GM21737 (cell line): ENCODE results near the gene FBXL20.
A peak's percentile ranks its signal among the peaks of the same experiment; 100 is the strongest.

ENCODE experiments used
- ATAC-seq: cut with Tn5 transposase; IDR thresholded peaks from one replicate; pipeline ENCODE4 v1.9.1; 2021; ENCODE audit warnings: mild to moderate bottlenecking, moderate library complexity; ENCODE audit not compliant: unreplicated experiment

The FBXL20 gene

DNA sequence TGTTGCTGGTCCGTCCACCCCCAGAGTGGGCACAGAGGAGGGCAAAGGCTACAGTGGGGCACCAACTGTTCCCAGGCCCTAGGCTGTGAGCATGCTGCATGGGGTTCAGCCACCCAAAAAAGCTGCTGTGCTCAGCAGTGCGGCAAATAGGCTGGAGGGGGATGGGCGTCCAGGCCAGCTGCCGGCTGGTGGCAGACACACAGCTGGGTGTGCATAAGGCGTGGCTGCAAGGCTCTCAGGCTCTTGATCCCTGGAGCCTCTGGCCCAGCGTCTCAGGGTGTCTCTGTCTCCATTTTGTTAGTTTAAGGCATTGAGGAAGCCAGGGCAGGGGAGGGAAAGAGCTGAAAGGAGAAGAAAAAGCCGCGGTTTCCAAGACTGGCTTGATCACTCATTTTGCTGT, 192.5 kb downstream of the FBXL20 start:
- ATAC-seq, result peak; percentile 52

DNA sequence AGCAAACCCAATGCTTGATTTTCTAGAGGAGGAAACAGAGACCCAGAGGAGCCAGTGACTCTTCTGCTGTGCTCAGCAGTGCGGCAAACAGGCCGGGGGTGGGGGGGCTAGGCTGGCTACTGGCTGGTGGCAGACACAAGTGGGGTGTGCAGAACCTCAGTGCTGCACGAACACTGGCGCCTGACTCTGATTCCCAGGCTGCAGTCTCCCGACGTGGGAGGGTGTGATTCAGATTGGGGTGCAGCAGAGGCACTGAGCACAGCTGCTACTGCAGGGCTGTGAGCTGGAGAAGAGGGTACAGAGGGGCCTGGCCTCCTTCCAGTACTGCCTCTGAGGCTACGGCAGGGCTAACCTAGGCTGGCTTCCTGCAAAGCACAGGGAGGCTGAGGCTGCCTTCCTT, 193.3 kb downstream of the FBXL20 start:
- no peak for ATAC-seq

DNA sequence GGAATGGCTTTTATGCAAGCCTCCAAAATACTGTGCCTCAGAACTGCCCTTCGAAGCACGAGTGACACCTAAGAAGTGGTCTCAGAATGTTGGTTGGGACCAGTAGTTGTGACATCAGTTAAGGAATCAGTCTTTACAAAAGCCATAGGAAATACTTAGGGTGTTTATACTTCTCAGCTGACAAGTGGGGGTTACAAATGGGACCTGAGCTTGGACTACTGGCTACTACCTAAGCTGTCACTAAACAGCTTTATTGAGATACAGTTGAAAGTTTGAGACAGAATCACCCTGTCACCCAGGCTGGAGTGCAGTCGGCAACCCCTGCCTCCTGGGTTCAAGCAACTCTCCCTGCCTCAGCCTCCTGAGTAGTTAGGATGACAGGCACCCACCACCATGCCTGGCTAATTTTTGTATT, 196.3 kb downstream of the FBXL20 start:
- no peak for ATAC-seq

DNA sequence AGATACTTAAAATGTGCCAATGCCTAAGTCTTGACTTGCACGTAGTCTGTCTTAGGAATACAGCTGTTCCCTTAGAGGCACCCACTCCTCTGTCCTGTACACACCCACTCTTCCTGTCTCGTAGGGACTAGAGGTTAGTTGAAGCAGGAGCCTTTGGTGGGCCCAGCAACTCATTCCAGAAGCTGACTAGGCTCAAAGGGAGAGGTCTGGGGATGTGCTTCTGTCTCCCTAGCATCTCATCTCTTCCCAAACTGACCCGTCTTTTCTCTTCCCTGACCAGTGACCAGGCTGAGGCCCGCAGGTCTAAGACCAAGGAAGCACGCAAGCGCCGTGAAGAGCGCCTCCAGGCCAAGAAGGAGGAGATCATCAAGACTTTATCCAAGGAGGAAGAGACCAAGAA, 197.2 kb downstream of the FBXL20 start:
- no peak for ATAC-seq
